GM21447 (cell line): Measurements from ENCODE around the gene CD300C.
"Not testable (repeated sequence)": the region's sequence is repeated elsewhere in the genome, so short reads cannot be mapped to it uniquely, and the experiment has no call there.

ENCODE experiments used
- ATAC-seq: cut with Tn5 transposase; IDR thresholded peaks from one replicate; pipeline ENCODE4 v1.9.1; 2021; ENCODE audit not compliant: unreplicated experiment

CD300C gene

GRCh38 chr17:74545843-74546230, at the start of gene CD300C:
TSS of gene CD300C (minus strand) at chr17:74546115. CDS start at chr17:74545782, 333 bp downstream.
- ATAC-seq: no peak

DNA sequence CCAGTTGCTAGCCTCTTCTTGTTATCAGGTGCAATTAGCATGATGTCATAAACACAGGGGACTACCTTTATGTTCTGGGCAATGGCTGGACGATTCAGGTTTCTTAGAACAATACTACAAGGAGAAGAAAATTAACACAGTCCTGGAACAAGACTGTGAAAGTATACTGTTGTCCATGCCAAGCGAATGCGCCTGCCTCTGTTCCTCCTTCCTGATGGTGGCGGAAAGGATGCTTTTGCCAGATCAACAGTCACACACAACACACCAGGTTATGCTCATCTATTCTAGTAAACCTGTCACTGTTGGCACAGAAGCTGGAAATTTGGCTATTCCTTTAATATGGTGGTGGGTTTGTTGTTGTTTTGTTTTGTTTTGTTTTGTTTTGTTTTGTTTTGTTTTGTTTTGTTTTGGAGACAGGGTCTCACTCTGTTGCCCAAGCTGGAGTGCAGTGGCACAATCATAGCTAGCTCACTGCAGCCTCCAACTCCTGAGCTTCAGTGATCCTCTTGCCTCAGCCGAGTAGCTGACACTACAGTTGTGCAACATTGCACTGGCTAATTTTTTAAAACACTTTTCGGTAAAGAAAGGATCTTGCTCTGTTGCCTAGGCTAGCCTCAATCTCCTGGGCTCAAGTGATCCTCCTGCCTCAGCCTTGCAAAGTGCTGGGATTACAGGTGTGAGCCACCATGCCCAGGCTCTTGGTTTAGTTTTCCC, 49.3 kb upstream of the CD300C start:
- ATAC-seq: no peak

- ATAC-seq: no peak
Observed at GRCh38 chr17:74592087-74592990, 46.4 kb upstream of the CD300C start, which contains the start of gene CD300LD. TSS of gene CD300LD (minus strand) at chr17:74592283. CDS start at chr17:74592202, 81 bp downstream.

GRCh38 chr17:74591503-74591902, 45.6 kb upstream of the CD300C start:
- ATAC-seq: no peak

DNA sequence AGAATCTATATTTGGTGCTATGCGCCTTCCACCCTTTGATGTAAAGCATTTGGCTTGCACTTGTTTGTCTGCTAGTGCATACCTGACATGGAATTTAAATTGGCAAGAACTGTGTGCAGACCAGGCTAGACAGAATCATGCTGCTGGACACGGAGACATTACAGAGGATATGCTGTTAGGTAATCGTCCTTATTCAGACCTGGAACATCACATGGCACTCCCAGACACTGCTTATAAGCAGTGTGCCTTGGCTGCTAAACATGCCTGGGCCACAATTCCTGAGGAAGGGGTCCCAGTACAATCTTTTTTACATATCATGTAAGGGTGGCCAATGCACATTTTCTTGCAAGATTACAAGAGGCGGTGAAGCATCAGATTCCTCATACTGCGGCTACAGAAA, 39.8 kb upstream of the CD300C start:
- ATAC-seq: no peak

- ATAC-seq: no peak
Observed at GRCh38 chr17:74584292-74585060, 38.6 kb upstream of the CD300C start.

DNA sequence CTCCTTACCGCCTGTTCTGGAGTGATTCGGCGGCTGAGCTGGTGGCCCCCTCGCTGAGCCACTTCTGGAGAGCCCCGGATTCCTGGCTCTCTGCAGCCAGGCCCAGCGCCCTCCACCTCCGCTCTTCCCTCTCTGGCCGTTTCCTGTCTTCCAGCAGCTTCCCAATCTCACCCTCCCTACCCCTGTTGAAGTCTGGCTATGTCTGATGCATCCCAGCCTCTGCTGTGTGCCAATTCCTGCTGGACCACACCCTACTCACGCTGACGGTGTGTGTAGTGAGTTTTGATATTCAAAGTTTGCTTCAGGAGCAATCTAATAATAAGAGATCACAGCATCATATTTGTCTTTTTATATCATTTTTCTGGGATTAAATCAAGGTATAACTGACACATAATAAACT, 36.7 kb upstream of the CD300C start:
- ATAC-seq: no peak

DNA sequence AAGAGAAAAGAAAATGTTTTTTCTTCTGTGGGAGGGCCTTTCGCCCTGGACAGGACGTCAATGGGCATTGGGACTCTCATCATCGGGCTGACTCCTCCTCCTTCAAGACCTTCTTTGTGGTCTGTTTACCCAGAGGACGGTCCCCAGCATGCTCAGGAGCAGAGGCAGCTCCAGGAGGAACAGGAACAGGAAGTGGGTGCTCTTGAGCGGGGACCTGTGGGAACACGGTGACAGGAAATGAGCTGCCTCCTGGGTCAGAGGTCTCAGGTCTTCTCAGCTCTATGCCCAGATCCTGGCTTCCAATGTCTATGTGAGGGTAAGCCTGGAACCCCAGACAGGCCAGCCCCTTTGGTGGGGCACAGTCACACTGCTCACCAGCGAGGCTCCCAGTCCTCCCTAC, 34.0 kb upstream of the CD300C start:
- ATAC-seq: no peak

- ATAC-seq: no peak
Observed at GRCh38 chr17:74578979-74579378, 33.1 kb upstream of the CD300C start.

DNA sequence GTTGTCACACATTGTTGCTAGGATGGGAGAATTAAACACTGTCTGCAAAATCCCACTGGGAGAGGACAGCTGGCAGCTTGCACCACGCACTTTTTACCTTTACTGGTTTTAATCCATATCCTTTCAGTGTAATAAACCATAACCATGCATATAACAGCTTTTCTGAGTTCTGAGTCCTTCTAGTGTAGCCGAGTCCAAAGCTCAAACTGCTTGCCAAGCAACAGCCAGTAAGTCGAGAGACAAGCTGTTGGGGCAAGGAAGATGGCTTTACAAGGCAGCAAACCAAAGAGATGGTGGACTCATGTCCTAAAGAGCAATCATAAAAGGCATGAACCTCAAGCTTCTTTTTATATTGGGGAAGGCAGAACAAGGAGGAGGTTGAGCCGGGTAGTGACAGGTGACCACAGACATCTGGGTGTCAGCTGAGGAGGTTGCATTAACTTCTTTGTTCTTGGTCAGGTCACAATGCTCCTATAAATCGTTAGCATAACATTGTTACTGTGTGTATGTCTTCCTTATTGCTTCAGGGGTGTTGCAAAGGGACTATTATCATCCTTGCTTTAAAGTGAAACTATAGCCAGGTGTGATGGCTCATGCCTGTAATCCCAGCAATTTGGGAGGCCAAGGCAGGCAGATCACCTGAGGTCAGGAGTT, 28.7 kb upstream of the CD300C start:
- ATAC-seq: no peak

GRCh38 chr17:74573635-74574034, 27.7 kb upstream of the CD300C start:
- not testable (repeated sequence) for ATAC-seq

DNA sequence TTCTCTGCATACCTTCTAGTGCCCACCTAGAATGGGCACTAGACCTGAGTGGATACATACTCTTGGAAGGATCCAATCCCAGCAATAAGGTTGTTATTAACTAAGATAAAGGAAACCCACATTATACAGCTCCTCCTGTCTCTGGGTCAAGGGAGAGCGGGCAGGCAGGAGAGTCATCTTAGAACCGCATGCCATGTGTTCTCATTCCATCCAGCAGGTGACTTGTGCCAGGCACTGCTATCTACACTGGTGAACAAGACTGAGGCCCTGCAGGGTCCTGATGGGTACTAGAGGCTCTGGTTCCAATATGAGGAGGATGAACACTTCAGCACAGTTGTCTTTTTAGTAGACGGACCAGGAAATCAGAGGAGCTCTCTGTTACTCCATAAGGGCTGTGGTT, 27.3 kb upstream of the CD300C start:
- no peak for ATAC-seq

DNA sequence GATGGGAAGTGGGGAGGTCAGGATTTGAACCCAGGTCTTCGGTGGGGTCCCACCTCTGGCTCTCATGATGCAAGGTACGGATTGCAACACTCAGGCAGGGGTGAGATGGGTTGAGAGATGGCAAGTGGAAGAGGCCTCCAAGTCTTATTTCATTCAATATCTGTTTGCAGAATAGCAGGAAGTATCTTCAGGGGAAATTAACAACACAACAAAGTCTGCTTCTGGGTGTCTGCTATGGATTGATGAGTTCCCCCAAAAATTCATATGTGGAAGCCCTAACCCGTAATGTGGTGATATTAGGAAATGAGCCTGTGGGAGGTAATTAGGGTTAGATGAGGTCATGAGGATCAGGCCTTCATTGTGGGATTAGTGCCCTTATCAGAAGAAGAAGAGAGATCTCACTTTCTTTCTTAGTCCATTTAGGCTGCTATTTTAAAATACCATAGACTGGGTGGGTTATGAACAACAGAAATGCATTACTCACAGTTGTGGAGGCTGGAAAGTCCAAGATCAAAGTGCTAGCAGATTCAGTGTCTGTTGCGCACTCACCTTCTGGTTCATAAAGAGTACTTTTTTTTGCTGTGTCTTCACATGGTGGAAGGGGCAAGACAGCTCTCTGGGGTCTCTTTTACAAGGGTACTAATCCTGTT, 25.8 kb upstream of the CD300C start:
- ATAC-seq: no peak

DNA sequence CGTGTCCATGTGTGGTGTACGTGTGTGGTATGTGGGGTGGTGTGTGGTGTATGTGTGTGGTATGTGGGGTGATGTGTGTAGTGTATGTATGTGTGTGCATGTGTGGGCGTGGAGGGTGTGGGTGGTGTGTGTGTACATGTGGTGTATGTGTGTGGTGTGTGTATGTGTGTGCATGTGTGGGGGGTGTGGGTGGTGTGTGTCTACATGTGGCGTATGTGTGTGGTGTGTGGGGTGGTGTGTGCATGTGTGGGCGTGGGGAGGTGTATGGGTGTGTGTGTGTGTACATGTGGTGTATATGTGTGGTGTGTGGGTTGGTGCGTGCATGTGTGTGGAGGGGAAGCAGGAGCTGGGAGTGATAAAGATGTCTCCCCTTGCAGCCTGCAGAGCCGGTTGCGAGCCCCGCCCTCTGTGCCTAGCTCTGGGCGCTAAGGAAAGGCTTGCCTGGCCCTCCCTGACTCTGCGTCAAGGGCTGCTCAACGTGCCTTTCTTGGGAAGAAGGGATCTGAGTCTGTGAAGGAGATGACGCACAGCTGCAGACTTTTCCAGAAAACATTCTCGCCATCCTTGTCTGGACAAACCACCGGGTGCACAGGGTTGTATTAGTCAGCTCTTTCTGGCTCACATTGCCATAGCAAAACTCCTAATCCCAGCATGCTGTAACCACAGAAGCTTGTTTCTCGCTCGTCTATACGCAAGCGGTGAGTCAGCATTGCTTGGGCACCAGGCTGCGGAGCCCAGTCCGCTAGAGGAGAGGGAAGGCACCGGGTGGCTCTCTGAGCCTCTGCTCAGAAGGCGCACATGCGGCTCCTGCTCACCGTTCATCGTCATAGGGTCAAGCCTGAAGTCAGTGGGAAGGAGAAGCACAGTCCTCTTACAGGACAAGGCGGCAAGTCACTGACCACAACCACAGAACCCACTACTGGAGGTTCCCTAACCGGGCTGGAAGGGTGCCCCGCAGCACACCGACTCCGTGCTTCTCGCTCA, 23.4 kb upstream of the CD300C start:
- ATAC-seq: no peak

GRCh38 chr17:74568106-74568873, 22.4 kb upstream of the CD300C start:
- ATAC-seq: no peak

- ATAC-seq: no peak
Observed at GRCh38 chr17:74567397-74567796, 21.5 kb upstream of the CD300C start, which contains the start of gene CD300H. TSS of gene CD300H (minus strand) at chr17:74567509.

GRCh38 chr17:74566132-74566753, 20.3 kb upstream of the CD300C start:
- no peak for ATAC-seq

- no peak for ATAC-seq
Observed at GRCh38 chr17:74565126-74565525, 19.2 kb upstream of the CD300C start.
